Measurements from ENCODE around the gene CRK.

The CRK gene

DNA sequence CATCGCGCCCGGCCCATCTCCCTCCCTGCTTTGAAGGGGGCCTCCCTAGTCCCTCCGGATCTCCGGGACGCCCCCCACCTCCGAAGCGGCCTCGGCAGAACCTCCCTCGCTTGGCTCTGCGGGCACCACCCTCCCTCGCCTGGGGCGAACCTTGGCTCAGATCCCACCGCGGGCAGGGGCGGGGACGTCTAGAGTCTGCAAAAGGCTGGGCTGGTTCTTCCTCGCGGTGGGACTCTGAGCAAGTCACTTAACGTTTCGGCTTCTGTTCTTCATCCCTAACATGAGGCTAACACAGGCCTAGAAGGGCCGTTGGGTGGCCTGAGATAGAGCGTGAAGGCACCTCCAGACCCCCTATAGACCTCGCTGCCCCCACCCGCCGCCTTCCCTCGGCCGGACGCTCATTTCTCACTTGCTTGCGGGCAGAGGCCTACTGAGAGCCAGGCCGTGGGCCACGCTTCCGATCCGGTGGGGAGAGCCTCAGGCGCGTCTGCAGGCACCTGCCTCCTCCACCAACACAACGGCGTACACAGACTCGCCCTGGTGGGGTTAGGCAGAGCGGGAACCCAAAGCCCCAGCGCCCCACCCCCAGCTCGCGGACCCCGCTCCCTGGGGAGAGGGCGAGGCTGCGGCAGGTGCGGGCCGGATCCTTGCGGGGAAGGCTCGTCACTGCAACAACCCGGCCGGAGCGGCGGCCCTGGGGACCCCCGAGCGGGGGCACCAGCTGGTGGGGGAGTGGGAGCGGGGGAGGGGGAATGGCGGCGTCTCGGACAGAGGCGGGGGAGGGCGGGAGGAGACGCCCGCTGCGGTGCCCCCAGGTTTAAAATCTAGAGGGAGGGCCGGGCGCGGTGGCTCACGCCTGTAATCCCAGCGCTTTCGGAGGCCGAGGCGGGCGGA is 31.0 kb upstream of the CRK start:
- DNase-seq (ENCODE audit: low read depth in 2 of 2) = peak; percentile 53 to 63

GRCh38 chr17:1485423-1486376 is 29.7 kb upstream of the CRK start:
- peak in 1 of 2 donors; percentile 43 for DNase-seq (ENCODE audit: low read depth in 2 of 2)

- DNase-seq (ENCODE audit: low read depth in 2 of 2) = no peak
Measured at GRCh38 chr17:1484676-1485422, 28.8 kb upstream of the CRK start.

DNA sequence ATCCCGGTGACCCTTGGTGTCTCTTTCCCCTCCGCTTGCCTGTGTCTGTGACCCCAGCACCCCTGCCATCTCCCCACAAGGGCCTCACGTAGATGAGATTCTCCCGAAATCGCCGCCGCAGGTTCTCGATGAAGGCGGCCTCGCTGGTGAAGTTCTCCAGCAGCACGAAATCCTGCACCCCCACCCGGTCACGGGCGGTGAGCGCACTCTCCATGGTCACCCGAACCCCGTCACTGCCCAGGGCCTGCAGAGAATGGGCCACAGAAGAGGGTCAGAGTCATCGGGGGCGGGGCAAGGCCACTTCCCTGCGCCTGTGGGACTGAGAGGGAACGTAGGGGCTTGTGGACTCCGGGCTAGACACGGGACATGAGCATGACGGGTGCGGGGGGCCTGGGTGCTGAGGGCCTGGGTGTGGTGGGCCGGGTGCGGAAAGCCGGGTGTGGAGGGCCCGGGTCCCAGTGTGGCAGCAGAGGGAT is 28.1 kb upstream of the CRK start:
- DNase-seq (ENCODE audit: low read depth in 2 of 2) = no peak

- DNase-seq (ENCODE audit: low read depth in 2 of 2) = no peak
Measured at GRCh38 chr17:1482680-1483079, 26.6 kb upstream of the CRK start.

- DNase-seq (ENCODE audit: low read depth in 2 of 2) = no peak
Measured at GRCh38 chr17:1481736-1482135, 25.7 kb upstream of the CRK start.

DNA sequence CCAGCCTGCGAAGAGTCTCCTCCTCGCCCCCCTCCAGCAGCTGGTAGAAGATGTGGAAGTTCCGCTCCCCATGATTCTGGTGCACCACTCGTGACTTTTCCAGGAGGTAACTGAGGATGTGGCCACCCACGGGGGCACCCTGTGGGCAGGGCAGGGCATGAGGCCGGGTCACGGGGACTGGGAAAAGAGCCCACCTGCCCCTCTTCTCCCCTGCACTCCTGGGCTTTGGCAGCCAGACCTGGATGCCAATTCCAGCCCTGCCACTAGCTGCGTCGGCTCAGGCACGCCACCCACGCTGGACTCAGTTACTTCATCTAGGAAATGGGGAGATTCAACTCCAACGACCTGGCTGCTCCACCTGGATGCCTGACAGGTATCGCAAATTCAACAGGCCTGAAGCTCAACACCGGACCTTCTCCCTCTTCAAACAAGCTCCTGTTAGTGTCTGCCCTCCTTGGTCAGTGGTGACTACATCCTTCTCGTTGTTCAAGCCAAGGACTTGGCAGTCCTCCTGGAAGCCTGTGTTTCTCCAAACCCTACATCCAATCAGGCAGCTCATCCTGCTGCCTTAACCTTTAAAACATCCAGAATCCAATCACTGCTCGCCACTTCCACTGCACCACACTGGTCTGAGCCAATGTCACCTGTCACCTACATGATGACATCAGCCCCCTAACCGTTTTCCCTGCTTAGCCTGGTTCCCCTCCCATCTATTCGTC is 24.9 kb upstream of the CRK start:
- DNase-seq (ENCODE audit: low read depth in 2 of 2) = no peak

GRCh38 chr17:1478418-1478817 is 22.4 kb upstream of the CRK start:
- no peak for DNase-seq (ENCODE audit: low read depth in 2 of 2)

DNA sequence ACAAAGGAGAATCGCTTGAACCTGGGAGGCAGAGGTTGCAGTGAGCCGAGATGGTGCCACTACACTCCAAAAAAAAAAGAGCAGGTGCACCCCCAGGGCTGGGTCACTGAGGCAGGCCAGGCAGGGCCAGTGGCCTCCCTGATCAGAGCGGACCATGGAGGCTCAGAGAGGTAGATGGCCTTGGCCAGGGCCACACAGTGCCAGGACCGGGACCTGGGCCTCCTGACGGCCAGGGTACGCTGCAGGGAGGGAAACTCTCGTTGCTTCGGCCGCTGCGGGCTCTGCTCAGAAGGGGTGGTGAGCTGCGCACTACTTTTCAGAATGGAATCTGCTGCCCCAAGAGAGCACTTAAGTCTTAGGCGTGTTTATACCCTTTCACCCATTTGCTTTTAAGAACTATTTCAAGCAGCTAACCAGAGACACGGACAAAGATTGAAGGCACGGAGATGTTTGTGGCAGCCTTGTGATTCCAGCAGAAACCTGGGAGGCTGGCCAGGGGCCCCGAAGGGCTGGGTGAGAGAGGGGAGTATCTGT is 19.4 kb upstream of the CRK start:
- no peak for DNase-seq (ENCODE audit: low read depth in 2 of 2)

- no peak for DNase-seq (ENCODE audit: low read depth in 2 of 2)
Measured at GRCh38 chr17:1474402-1475189, 18.6 kb upstream of the CRK start.

- DNase-seq (ENCODE audit: low read depth in 2 of 2) = no peak
Measured at GRCh38 chr17:1473841-1474240, 17.8 kb upstream of the CRK start.

DNA sequence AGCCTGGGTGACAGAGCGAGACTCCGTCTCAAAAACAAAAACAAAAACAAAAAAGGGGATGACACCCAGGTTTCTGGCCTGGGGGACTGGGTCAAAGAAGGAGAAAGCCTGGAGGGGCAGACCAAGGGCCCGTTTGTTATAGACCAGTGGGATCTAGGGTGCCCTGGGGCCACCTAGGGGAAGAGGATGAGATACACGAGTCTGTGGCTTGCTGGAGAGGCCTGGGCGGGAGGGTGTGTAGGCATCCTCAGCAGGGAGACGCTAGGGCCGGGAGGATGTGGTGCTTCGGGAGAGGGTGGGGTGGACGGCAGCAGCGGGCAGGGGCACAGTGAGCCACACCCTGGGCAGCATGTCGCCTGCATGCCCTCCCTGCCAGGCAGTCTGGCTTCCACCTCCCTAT is 17.1 kb upstream of the CRK start:
- DNase-seq (ENCODE audit: low read depth in 2 of 2) = no peak

DNA sequence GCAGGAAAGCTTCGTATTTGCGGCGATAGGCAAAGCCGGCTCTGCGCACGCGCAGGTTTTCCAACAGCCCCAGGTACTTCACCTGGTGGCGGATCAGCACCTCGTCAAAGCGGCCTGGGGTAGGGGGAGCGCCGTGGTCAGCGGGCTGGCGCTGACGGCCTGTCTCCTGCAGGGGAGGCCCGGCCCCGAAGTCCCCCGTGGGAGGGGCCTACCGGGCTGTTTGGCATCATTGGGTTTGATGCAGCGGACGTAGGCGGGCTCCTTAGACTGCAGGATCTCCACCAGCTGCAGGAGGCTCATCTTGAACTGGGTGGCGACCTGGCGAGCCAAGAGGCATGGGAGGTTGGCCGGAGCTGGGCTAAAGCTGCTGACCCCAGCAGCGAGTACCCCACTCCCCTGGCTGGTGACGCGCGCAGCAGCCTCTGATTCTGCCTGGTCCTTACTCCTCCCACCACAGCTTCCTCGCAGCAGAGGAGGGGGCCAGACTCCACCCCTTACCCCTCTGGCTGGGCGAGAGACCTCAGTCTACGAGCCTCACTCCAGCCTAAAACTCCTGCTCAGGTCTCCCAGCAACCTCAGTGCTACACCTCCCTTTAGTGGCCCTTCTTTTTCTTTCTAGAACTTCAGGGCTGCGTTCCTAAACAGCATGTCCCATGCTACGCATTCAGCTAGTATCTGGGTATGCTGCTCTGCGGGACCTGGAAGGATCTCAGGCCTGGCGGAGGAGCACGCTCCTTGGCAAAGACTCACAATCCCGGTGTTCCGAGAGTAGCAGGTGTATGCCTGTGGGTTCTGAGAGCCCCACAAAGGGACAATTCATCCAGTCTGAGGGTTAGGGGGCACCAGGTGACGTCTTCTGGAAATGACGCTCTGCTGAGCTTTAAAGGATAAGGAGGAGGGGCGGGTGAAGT is 16.1 kb upstream of the CRK start:
- DNase-seq (ENCODE audit: low read depth in 2 of 2) = no peak

DNA sequence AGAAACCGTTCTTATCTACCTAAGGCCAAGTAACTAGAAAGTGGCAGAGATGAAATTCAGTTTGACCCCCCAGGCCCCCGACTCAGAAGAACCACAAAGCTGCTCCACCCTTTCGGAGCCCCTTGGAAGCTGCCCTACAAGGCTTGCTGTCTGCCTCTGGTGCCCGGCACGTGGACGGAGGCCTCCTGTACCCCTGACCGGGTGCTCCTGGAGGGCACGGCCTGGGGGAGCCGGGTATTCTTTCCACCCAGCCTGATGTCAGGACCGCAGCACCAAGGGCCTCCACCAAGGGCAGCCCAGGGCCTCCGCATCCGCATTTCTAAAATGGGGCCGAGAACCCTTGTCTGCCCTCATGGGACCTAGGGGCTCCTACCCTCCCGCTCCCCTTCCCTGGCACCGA is 15.5 kb upstream of the CRK start:
- DNase-seq (ENCODE audit: low read depth in 2 of 2) = no peak

- no peak for DNase-seq (ENCODE audit: low read depth in 2 of 2)
Measured at GRCh38 chr17:1470755-1471462, 14.9 kb upstream of the CRK start.

- DNase-seq (ENCODE audit: low read depth in 2 of 2) = no peak
Measured at GRCh38 chr17:1470071-1470754, 14.2 kb upstream of the CRK start.

DNA sequence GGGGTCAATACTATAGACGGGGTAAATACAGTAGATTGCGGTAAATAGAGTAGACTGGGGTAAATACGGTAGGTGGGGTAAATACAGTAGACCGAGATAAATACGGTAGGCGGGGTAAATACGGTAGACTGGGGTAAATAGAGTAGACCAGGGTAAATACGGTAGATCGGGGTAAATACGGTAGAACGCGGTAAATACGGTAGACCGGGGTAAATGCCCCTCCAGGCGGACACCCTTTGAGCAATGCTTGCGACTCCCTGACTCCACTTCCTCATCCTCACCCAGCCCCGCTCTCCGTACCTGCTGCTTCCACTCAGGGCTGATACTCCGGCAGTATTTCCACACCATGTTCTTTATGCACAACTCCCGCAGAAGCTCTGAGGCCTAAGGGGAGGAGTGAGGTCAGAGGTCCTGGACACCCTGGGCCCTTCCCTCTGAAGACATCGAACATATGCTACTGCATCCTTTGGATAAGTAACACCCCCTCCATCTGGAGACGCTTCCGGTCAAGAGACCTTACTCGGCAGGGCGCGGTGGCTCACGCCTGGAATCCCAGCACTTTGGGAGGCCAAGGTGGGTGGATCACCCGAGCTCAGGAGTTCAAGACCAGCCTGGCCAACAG is 13.3 kb upstream of the CRK start:
- DNase-seq (ENCODE audit: low read depth in 2 of 2) = no peak

All from stimulated activated CD4-positive, alpha-beta T cell treated with anti-CD3 and anti-CD28 coated beads, Interleukin-1b, Interleukin-23, amount 100 ng/mL, for 1 hour (primary cell).